ENCODE data around the gene CWF19L1. TPM values are rescaled to one million over a fixed set of nuclear protein-coding genes. Genes with fewer than 3 reads are reported as not detected.
A peak's percentile ranks its signal among the peaks of the same experiment; 100 is the strongest.

Gene CWF19L1
- 10 to 100 TPM; 31.6 to 35.4 TPM for total RNA-seq
- 27.2 TPM for polyA plus RNA-seq (2013, experiment 1 of 2)
- 24.8 TPM for polyA plus RNA-seq (2013, experiment 2 of 2)
- long read RNA-seq, experiment 1, partial matches to known transcripts: 2 of 8 reads
- long read RNA-seq, experiment 1, other reads (novel, unspliced or antisense): 6 of 8 reads
- long read RNA-seq, experiment 2, transcript CWF19L1-201 (14 exons, 1,815 nt): major isoform, 23 of 39 reads
- long read RNA-seq, experiment 2, partial matches to known transcripts: 5 of 39 reads
- long read RNA-seq, experiment 2, other reads (novel, unspliced or antisense): 11 of 39 reads
- long read RNA-seq, experiment 3, transcript CWF19L1-201 (14 exons, 1,815 nt): major isoform, 42 of 87 reads
- long read RNA-seq, experiment 3, partial matches to known transcripts: 5 of 87 reads
- long read RNA-seq, experiment 3, other reads (novel, unspliced or antisense): 39 of 87 reads
- long read RNA-seq, experiment 4, partial matches to known transcripts: 1 of 11 reads
- long read RNA-seq, experiment 4, other reads (novel, unspliced or antisense): 10 of 11 reads

DNA sequence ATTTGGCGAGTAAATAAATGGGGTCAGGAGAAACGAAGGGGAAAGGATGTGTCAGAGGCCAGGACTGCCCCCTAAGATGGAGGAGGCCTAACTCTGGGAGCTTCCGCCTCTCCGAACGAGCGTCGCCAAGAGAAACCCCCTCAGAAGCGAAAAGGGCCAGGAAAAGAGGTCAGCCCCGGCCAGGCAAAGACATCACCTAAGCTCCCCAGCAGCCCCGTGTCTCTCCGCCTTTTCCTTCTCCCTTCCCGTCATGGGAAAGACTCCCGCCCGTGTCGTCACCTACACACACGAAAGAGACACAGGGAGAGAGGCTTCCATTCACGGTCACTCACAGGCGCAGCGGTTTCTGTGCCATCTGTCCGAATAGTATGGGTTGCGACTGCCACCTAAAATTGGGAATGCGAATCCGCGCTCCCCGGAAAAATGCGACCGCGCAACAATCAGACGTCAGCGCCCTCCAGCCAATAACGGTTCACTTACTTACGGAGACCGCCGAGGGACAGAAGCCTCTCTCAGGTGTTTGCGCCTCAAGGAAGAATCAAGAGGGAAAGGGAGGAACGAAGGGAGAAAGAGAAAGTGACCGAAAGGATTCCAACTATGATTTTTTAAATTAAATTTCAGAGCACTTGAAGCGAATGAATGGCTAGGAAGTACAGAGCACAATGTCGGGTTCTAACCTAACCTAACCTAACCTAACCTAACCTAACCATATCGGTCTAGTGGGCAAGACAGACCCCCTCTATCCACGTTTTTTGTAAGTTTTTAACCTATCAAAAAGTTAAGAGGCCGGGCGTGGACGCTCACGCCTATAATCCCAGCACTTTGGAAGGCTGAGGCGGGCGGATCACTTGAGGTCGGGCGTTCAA lies at the start of gene CWF19L1:
Gene CWF19L1, minus strand, starts transcription at position 400 of the 866 bp plus-strand sequence. Its CDS starts 45 bp downstream, at position 355.
- 10 to 14% methylated on average over 47 to 49 of the region's 49 CpGs for WGBS, 2 experiments (ENCODE audit: insufficient coverage in 1 of 2, insufficient read length in 1 of 2)
- peak; percentile 95 for DNase-seq
- Mint-ChIP-seq H3K4me3 (peak within 1 kb of the TSS; percentile 98), H3K27me3 (ENCODE audit: insufficient read depth) (peaks cover 2% of the 10 kb centered on the region), H3K4me1 (peaks cover 3% of the 10 kb centered on the region), H3K27ac (peak within 1 kb of the TSS; percentile 100), H3K36me3 (ENCODE audit: low read depth) (peaks cover 1% of the 10 kb centered on the region), H3K9me3 (no peaks in the 10 kb centered on the region)
- no peak for TF ChIP-seq CTCF (conservative IDR thresholded peaks at IDR 0.05)
- Histone ChIP-seq H3K27me3 (ENCODE audit: control insufficient read depth, insufficient read depth, low read length, poor library complexity, severe bottlenecking) (no peaks in the 10 kb centered on the region), H3K27ac (ENCODE audit: low read depth, low read length) (peak within 1 kb of the TSS; percentile 73), H3K9ac (ENCODE audit: extremely low read depth, low read length, poor library complexity, severe bottlenecking) (peak within 1 kb of the TSS; percentile 89), H3K9me3 (ENCODE audit: control insufficient read depth, low read length) (no peaks in the 10 kb centered on the region), H3K4me3 (ENCODE audit: low read length) (peak within 1 kb of the TSS; percentile 97), H3K36me3 (ENCODE audit: control insufficient read depth, insufficient read depth, low read length) (no peaks in the 10 kb centered on the region), H3K4me1 (ENCODE audit: control insufficient read depth, insufficient read depth, low read length) (no peaks in the 10 kb centered on the region)

GRCh38 chr10:100315615-100316014 lies 48.2 kb upstream of the CWF19L1 start:
- Mint-ChIP-seq H3K4me1 (no peaks in the 10 kb centered on the region), H3K4me3 (no peak overlapping the region), H3K9me3 (no peaks in the 10 kb centered on the region), H3K36me3 (ENCODE audit: low read depth) (no peaks in the 10 kb centered on the region), H3K27ac (no peak overlapping the region), H3K27me3 (ENCODE audit: insufficient read depth) (peaks cover 28% of the 10 kb centered on the region)
- Histone ChIP-seq H3K27ac (ENCODE audit: low read depth, low read length) (no peak overlapping the region), H3K4me1 (ENCODE audit: control insufficient read depth, insufficient read depth, low read length) (no peaks in the 10 kb centered on the region), H3K4me3 (ENCODE audit: low read length) (no peak overlapping the region), H3K9me3 (ENCODE audit: control insufficient read depth, low read length) (no peaks in the 10 kb centered on the region), H3K36me3 (ENCODE audit: control insufficient read depth, insufficient read depth, low read length) (no peaks in the 10 kb centered on the region), H3K27me3 (ENCODE audit: control insufficient read depth, insufficient read depth, low read length, poor library complexity, severe bottlenecking) (peaks cover 64% of the 10 kb centered on the region), H3K9ac (ENCODE audit: extremely low read depth, low read length, poor library complexity, severe bottlenecking) (no peak overlapping the region)
- 86 to 89% methylated on average over 3 to 4 of the region's 4 CpGs for WGBS, 2 experiments (ENCODE audit: insufficient coverage in 1 of 2, insufficient read length in 1 of 2)
- DNase-seq: no peak
- no peak for TF ChIP-seq CTCF (conservative IDR thresholded peaks at IDR 0.05)

- Mint-ChIP-seq H3K4me3 (no peak overlapping the region), H3K9me3 (no peaks in the 10 kb centered on the region), H3K4me1 (no peaks in the 10 kb centered on the region), H3K27me3 (ENCODE audit: insufficient read depth) (peaks cover 31% of the 10 kb centered on the region), H3K36me3 (ENCODE audit: low read depth) (no peaks in the 10 kb centered on the region), H3K27ac (no peak overlapping the region)
- no peak for DNase-seq
- H3K36me3 ChIP-seq (ENCODE audit: control insufficient read depth, insufficient read depth, low read length): no peaks in the 10 kb centered on the region
- 91% methylated on average over 4 of the region's 4 CpGs; no CpG with 5 or more reads in 1 of the 2 experiments for WGBS, 2 experiments (ENCODE audit: insufficient coverage in 1 of 2, insufficient read length in 1 of 2)
- H3K4me1 ChIP-seq (ENCODE audit: control insufficient read depth, insufficient read depth, low read length): no peaks in the 10 kb centered on the region
- H3K9ac ChIP-seq (ENCODE audit: extremely low read depth, low read length, poor library complexity, severe bottlenecking): no peak overlapping the region
- no peak overlapping the region for H3K27ac ChIP-seq (ENCODE audit: low read depth, low read length)
- no peaks in the 10 kb centered on the region for H3K9me3 ChIP-seq (ENCODE audit: control insufficient read depth, low read length)
- no peak for TF ChIP-seq CTCF (conservative IDR thresholded peaks at IDR 0.05)
- H3K27me3 ChIP-seq (ENCODE audit: control insufficient read depth, insufficient read depth, low read length, poor library complexity, severe bottlenecking): peaks cover 54% of the 10 kb centered on the region
- H3K4me3 ChIP-seq (ENCODE audit: low read length): no peak overlapping the region
These were observed 43.9 kb upstream of the CWF19L1 start for GRCh38 chr10:100311298-100311697.
